Embryonic facial prominence (tissue), 1 donor: ENCODE results near the gene MRPL14.
A peak's percentile ranks its signal among the peaks of the same experiment; 100 is the strongest.

Experiments
- DNase-seq: peaks from one replicate; pipeline ENCODE4 v3.0.0-alpha.2; 2016; ENCODE audit errors: extremely low spot score

The MRPL14 gene

DNA sequence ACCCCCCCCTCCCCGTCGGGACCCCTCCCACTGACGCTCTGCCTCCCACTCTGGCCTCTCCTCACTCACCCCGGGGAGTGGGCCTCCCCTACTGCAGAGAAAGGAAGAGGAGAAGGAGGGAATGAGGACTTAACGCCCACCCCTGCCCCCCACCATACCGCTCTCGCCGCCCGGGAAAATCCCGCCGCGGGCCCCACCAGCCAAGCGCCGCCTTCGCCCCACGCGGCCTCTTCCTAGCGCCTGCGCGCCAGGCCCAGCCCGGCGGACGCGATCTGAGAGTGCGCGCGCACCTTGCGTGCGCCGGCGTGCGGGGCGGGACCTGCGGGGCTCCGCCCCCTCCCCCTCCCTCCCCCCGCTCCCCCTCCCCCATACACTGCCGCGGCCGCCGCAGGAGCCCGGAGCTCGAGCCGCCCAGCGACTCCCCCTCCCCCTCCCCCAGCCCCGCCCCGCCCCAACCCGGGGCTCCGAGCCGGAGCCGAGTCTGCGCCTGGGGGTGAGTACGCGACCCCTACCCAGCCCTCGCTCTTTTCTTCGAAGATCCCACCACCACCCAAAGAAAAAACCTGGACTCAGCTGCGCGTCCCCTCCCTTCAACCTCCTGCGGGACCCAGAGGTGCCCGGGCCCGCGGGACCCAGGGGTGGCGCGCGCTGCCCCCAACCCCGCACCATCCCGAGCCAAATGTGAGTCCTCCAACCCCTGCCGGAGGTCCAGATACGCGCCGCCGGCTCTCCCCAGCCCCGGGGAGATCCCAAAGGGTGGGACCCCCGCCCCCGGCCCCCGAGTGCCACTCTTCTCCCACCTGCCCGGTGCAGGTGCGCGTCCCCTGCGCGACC lies at the start of gene MRPL14, which contains the start of gene TMEM63B:
Gene MRPL14, minus strand, starts transcription at position 267 of the 834 bp plus-strand sequence. CDS start 10,841 bp downstream, outside the sequence.
Gene TMEM63B, plus strand, starts transcription at position 369 of the 834 bp plus-strand sequence. CDS start 7,031 bp downstream, outside the sequence.
- peak; percentile 85 for DNase-seq

DNA sequence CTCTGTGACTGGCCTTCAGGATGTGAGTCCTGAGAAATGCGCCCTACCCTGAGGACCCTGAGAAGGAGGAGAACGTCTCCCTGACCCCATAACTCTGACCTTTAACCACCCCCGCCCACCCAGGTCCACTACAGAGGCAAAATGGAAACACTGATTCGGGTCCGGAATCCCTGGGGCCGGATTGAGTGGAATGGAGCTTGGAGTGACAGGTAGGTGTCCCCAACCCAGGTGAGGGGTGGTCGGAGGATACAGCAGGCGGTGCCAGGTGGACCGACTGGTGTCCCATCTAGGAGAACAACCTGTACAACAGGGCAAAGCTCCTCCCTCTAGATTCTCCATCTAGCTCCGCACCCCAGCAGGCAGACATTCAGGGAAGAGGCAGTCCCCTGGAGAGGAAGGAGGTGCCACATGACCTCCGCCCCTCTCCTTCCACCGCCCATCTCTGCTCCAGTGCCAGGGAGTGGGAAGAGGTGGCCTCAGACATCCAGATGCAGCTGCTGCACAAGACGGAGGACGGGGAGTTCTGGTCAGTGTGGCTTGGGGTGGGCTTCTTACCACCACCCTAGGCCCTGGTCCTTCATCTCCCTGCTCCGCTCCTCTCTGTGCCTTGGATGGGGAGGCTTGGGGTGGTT lies 49.0 kb upstream of the MRPL14 start:
- DNase-seq = no peak

- peak; percentile 34 for DNase-seq
Measured at GRCh38 chr6:44172731-44173500, 45.7 kb upstream of the MRPL14 start.

DNA sequence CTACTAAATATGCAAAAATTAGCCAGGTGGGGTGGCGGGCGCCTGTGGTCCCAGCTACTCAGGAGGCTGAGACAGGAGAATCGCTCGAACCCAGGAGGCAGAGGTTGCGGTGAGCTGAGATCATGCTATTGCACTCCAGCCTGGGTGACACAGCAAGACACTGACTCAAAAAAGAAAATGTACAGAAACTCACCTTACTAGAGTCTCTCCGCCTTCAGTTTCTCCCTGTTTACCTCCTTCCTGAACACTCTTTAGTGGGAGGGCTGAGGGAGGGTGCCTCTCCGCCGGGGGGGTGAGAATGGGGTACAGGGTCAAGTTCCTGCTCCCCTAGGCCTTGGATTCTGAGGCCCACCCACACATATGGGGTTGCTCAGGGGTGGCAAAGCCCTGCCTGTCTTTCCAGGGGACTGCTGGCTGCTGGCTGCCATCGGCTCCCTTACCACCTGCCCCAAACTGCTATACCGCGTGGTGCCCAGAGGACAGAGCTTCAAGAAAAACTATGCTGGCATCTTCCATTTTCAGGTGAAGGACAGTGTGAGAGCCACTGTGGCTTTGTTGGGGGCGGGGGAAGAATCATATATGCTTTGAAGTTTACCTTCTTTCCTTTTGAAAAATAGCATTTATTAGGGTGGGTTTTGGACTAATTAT lies 44.8 kb upstream of the MRPL14 start:
- DNase-seq = no peak

DNA sequence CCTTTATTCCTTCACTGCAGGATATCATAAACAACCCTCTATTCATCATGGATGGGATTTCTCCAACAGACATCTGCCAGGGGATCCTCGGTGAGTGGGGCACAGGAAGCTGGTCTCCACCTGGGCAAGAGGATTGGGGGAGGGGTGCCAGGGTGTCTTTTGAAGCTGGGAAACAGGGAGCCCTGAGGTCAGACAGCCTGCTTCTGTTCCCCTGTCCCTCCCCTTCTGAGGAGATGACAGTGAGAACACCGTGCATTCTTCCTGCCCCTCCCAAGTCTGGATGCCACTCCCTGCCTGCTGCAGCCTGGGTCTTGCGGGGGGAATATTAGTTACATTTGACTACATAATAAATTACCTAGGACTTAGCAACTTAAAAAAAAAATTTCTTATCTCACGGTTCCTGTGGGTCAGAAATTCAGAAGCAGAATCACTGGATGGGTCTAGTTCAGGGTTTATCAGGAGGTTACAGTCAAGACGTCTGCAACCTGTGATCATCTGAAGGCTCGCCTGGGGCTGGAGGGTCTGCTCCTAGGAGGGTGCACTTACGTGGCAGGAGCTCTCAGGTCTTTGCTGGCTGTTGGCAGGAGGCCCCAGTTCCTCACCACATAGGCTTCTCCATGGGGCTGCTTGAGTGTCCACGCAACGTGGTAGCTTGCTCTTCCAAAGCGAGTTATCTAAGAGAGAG lies 42.8 kb upstream of the MRPL14 start:
- DNase-seq = no peak

DNA sequence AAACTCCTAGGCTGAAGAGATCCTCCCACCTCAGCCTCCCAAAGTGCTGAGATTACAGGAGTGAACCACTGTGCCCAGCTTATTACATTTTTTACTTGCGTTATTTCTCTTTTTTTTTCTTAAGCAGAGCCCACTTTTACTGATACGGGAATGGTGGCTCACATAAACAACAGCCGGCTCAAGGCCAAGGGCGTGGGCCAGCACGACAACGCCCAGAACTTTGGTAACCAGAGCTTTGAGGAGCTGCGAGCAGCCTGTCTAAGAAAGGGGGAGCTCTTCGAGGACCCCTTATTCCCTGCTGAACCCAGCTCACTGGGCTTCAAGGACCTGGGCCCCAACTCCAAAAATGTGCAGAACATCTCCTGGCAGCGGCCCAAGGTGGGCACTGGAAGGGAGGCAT lies 41.9 kb upstream of the MRPL14 start:
- no peak for DNase-seq

GRCh38 chr6:44167567-44167966 lies 40.3 kb upstream of the MRPL14 start:
- DNase-seq = no peak

GRCh38 chr6:44166591-44167184 lies 39.4 kb upstream of the MRPL14 start:
- DNase-seq = no peak

DNA sequence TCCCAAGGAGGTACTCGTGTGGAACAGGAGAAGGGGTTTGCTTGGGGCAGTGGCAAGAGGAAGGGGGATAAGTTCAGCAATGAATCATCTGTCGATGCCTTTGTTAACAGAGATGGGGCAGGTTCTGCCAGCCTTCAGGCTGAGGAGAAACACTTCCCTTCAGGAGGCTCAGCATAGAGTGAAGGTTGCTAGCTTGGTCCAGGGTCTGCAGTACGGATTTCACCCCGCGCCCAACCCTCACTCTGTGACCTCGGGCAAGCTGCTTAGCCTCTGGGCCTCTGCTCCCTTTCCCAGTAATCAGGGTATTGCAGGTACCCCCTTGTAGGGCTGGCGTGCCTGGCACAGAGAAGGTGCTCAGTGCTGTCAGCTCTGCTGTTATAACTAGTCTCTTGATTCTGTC lies 38.9 kb upstream of the MRPL14 start:
- no peak for DNase-seq

- DNase-seq = no peak
Measured at GRCh38 chr6:44162876-44163625, 35.8 kb upstream of the MRPL14 start.

DNA sequence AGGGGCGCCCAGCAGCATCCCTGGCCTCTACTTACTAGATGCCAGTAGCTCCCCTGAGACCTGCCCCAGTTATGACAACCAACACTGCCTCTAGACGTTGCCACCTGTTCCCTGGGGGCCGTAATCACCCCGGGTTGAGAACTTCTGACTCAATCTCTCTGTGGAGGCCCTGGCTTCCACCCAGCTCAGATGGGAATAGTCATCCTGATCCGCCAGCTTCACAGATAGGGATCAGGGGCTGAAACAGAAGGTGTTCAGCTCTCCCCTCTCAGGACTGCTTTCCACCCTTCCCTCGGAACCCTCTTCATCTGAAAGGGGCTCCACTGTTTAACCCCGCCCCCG lies 34.7 kb upstream of the MRPL14 start:
- no peak for DNase-seq

DNA sequence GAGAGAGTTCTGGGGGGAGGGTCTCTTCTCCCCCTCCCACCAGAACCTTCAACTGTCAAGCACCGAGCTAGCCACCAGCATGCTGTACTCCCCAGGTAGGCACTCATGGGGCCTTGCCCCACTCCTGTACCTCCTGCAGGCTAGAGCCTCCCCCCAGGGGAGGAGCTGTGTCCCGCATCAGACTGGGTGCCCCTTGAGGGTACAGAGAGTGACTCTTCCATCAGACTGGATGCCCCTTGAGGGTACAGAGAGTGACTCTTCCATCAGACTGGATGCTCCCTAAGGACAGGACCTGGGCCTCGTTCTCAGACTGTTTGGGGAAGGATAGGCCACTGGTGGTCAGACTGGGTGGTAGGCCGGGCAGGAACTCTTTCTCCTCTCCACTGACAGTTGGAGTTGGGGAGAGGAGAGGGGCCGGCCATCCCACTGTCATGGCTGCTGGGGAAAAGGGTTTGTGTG lies 31.5 kb upstream of the MRPL14 start, which contains the start of gene CAPN11:
Gene CAPN11, plus strand, starts transcription at position 51 of the 459 bp plus-strand sequence. Its CDS starts 29 bp downstream, at position 80.
- DNase-seq = no peak

GRCh38 chr6:44157152-44157521 lies 29.9 kb upstream of the MRPL14 start:
- no peak for DNase-seq

- DNase-seq = no peak
Measured at GRCh38 chr6:44156494-44157151, 29.4 kb upstream of the MRPL14 start.

- DNase-seq = no peak
Measured at GRCh38 chr6:44154067-44154466, 26.8 kb upstream of the MRPL14 start.

DNA sequence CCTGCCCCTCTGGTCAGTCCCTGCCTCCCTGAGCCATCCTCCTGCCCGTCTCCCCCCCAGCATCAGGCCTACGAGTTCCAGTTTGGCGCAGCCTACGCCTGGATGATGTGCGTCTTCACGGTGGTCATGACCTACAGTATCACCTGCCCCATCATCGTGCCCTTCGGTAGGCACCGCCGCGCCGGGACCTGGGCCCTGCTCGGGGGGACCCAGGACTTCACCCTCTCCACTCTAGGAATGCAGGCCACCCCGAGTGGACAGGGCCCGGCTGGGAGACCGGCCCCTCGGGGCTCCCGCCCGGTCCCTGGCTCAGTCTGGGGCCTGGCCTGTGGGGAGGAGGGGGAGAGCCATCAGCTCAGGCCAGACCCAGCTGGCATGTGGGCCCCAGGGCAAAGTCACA lies 25.3 kb upstream of the MRPL14 start:
- no peak for DNase-seq

DNA sequence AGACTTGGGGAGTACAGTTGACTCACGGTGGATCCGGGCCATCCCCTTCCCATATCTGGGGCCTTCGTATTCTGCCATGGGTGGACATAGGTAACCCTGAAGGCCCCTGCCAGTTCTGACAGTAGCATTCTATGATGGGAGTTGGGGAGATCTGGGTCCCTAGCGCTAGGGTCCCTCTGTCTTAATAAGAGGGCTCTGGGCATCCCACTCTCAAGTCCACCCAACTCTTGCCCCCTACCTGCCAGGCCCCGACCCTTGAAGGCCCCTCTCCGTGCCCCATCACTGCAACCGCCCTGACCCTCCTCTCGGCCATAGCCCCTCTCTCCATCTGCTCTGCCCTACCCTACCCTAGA lies 24.8 kb upstream of the MRPL14 start:
- no peak for DNase-seq

DNA sequence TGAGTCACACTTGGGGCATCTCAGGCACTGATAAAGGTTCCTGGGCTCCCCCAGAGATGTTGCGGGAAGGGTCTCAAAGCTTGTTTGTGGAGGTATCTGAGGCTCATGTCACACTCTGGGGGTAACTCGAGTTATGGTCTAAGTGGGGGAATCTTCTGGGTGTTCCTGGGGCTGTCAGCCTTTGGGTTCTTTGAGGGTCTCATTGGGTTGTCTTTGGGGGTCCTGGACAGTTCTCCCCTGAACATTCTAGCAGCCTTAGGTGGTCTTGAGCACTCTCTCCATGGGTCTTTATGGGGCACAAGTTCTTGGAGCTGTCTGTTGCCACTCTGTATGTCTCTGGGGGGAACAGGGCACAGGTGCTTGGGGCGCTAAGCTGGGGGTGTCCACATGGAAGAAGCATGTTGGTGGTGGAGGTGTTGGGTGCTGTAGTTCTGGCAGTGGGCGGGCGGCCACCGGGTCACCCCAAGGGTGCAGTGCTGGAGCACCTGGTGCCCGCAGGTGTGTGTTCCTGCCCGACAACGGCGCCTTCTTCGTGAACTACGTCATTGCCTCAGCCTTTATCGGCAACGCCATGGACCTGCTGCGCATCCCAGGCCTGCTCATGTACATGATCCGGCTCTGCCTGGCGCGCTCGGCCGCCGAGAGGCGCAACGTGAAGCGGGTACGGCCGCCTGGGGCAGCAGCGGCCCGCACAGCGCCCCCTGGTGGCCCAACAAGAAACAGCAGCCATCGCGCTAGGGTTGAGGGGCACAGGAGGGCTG lies 24.3 kb upstream of the MRPL14 start:
- no peak for DNase-seq
